ENCODE results near the gene SEM1.
A peak's percentile ranks its signal among the peaks of the same experiment; 100 is the strongest.

Gene SEM1

GRCh38 chr7:96734343-96734742 is 24.7 kb upstream of the SEM1 start:
- no peaks in the 10 kb centered on the region for H3K9me3 ChIP-seq (replicated peaks in 1 of 2; ENCODE audit: control insufficient read depth in 2 of 2, insufficient read depth in 1 of 2, low read depth in 1 of 2, low read length in 2 of 2)
- H2BK15ac ChIP-seq (ENCODE audit: low read length): no peak overlapping the region
- H3K4me1 ChIP-seq (ENCODE audit: control insufficient read depth in 2 of 2, insufficient read depth in 1 of 2, low read depth in 1 of 2, low read length in 2 of 2): no peaks in the 10 kb centered on the region
- no peak for DNase-seq (ENCODE audit: low spot score)
- no peak overlapping the region for H3K4me2 ChIP-seq (ENCODE audit: insufficient read depth, low read length, poor library complexity, severe bottlenecking)
- H3K27ac ChIP-seq (replicated peaks; ENCODE audit: low read length): no peak overlapping the region
- H2BK12ac ChIP-seq (ENCODE audit: low read length): no peak overlapping the region
- no peak overlapping the region for H4K91ac ChIP-seq (ENCODE audit: low read depth, low read length, poor library complexity)
- WGBS, 2 donors (ENCODE audit: extremely low coverage in 2 of 2, insufficient read length in 2 of 2, insufficient replicate concordance in 1 of 2): no CpG with 5 or more reads among the region's 2 CpGs
- H2AFZ ChIP-seq (ENCODE audit: low read length): no peak overlapping the region
- no peak overlapping the region for H3K4ac ChIP-seq (ENCODE audit: low read length)
- H2BK5ac ChIP-seq (ENCODE audit: low read length): no peak overlapping the region
- no peaks in the 10 kb centered on the region for H3K79me1 ChIP-seq (ENCODE audit: low read depth, low read length)
- H3K27me3 ChIP-seq (ENCODE audit: control insufficient read depth in 3 of 3, insufficient read depth in 3 of 3, low read depth in 1 of 3, low read length in 3 of 3): peaks cover 0 to 17% (median 0%) of the 10 kb centered on the region in 3 experiments
- H3K14ac ChIP-seq (ENCODE audit: low read length): no peak overlapping the region
- no peak overlapping the region for H2AK5ac ChIP-seq (ENCODE audit: low read depth, low read length)
- H3K4me3 ChIP-seq (ENCODE audit: low read length in 2 of 2): no peak overlapping the region
- H4K8ac ChIP-seq (ENCODE audit: low read depth, low read length): no peak overlapping the region
- no peak overlapping the region for H3K9ac ChIP-seq (ENCODE audit: low read depth, low read length, poor library complexity)
- H3K23ac ChIP-seq (ENCODE audit: low read depth, low read length, poor library complexity): no peak overlapping the region
- H3K36me3 ChIP-seq (replicated peaks in 1 of 2; ENCODE audit: control insufficient read depth in 2 of 2, insufficient read depth in 2 of 2, low read length in 2 of 2): no peaks in the 10 kb centered on the region
- H2BK120ac ChIP-seq (ENCODE audit: low read depth, low read length): no peak overlapping the region
- H3K18ac ChIP-seq (ENCODE audit: low read length): no peak overlapping the region

- H3K4me2 ChIP-seq (ENCODE audit: insufficient read depth, low read length, poor library complexity, severe bottlenecking): no peak overlapping the region
- H2AFZ ChIP-seq (ENCODE audit: low read length): no peak overlapping the region
- H3K18ac ChIP-seq (ENCODE audit: low read length): no peak overlapping the region
- no peak overlapping the region for H2BK15ac ChIP-seq (ENCODE audit: low read length)
- no peak overlapping the region for H3K27ac ChIP-seq (replicated peaks; ENCODE audit: low read length)
- H3K4ac ChIP-seq (ENCODE audit: low read length): no peak overlapping the region
- H3K27me3 ChIP-seq (ENCODE audit: control insufficient read depth in 3 of 3, insufficient read depth in 3 of 3, low read depth in 1 of 3, low read length in 3 of 3): no peaks in the 10 kb centered on the region
- DNase-seq (ENCODE audit: low spot score): no peak
- WGBS, 2 donors (ENCODE audit: extremely low coverage in 2 of 2, insufficient read length in 2 of 2, insufficient replicate concordance in 1 of 2): no CpG with 5 or more reads among the region's 2 CpGs
- no peaks in the 10 kb centered on the region for H3K79me1 ChIP-seq (ENCODE audit: low read depth, low read length)
- no peak overlapping the region for H4K91ac ChIP-seq (ENCODE audit: low read depth, low read length, poor library complexity)
- no peak overlapping the region for H3K4me3 ChIP-seq (ENCODE audit: low read length in 2 of 2)
- H2BK120ac ChIP-seq (ENCODE audit: low read depth, low read length): no peak overlapping the region
- H3K4me1 ChIP-seq (ENCODE audit: control insufficient read depth in 2 of 2, insufficient read depth in 1 of 2, low read depth in 1 of 2, low read length in 2 of 2): peaks cover 0 to 3% of the 10 kb centered on the region in 2 donors
- no peak overlapping the region for H3K14ac ChIP-seq (ENCODE audit: low read length)
- no peak overlapping the region for H2AK5ac ChIP-seq (ENCODE audit: low read depth, low read length)
- H2BK12ac ChIP-seq (ENCODE audit: low read length): no peak overlapping the region
- no peak overlapping the region for H3K23ac ChIP-seq (ENCODE audit: low read depth, low read length, poor library complexity)
- no peak overlapping the region for H4K8ac ChIP-seq (ENCODE audit: low read depth, low read length)
- H3K36me3 ChIP-seq (replicated peaks in 1 of 2; ENCODE audit: control insufficient read depth in 2 of 2, insufficient read depth in 2 of 2, low read length in 2 of 2): no peaks in the 10 kb centered on the region
- no peak overlapping the region for H3K9ac ChIP-seq (ENCODE audit: low read depth, low read length, poor library complexity)
- H3K9me3 ChIP-seq (replicated peaks in 1 of 2; ENCODE audit: control insufficient read depth in 2 of 2, insufficient read depth in 1 of 2, low read depth in 1 of 2, low read length in 2 of 2): no peaks in the 10 kb centered on the region
- no peak overlapping the region for H2BK5ac ChIP-seq (ENCODE audit: low read length)
Measured at GRCh38 chr7:96729820-96730219, 20.2 kb upstream of the SEM1 start.

GRCh38 chr7:96728139-96728538 is 18.5 kb upstream of the SEM1 start:
- H3K9me3 ChIP-seq (replicated peaks in 1 of 2; ENCODE audit: control insufficient read depth in 2 of 2, insufficient read depth in 1 of 2, low read depth in 1 of 2, low read length in 2 of 2): no peaks in the 10 kb centered on the region
- WGBS, 2 donors (ENCODE audit: extremely low coverage in 2 of 2, insufficient read length in 2 of 2, insufficient replicate concordance in 1 of 2): no CpG with 5 or more reads among the region's 4 CpGs
- H3K27me3 ChIP-seq (ENCODE audit: control insufficient read depth in 3 of 3, insufficient read depth in 3 of 3, low read depth in 1 of 3, low read length in 3 of 3): no peaks in the 10 kb centered on the region
- no peak overlapping the region for H2BK12ac ChIP-seq (ENCODE audit: low read length)
- no peak overlapping the region for H3K23ac ChIP-seq (ENCODE audit: low read depth, low read length, poor library complexity)
- no peak overlapping the region for H2AK5ac ChIP-seq (ENCODE audit: low read depth, low read length)
- H4K8ac ChIP-seq (ENCODE audit: low read depth, low read length): peak overlapping the region; percentile 86
- no peak overlapping the region for H3K4me2 ChIP-seq (ENCODE audit: insufficient read depth, low read length, poor library complexity, severe bottlenecking)
- no peak overlapping the region for H2BK120ac ChIP-seq (ENCODE audit: low read depth, low read length)
- H2BK5ac ChIP-seq (ENCODE audit: low read length): no peak overlapping the region
- no peak overlapping the region for H4K91ac ChIP-seq (ENCODE audit: low read depth, low read length, poor library complexity)
- H3K18ac ChIP-seq (ENCODE audit: low read length): no peak overlapping the region
- H2BK15ac ChIP-seq (ENCODE audit: low read length): no peak overlapping the region
- no peak overlapping the region for H3K4me3 ChIP-seq (ENCODE audit: low read length in 2 of 2)
- H3K79me1 ChIP-seq (ENCODE audit: low read depth, low read length): no peaks in the 10 kb centered on the region
- no peak overlapping the region for H3K9ac ChIP-seq (ENCODE audit: low read depth, low read length, poor library complexity)
- no peak overlapping the region for H3K27ac ChIP-seq (replicated peaks; ENCODE audit: low read length)
- no peak overlapping the region for H2AFZ ChIP-seq (ENCODE audit: low read length)
- H3K36me3 ChIP-seq (replicated peaks in 1 of 2; ENCODE audit: control insufficient read depth in 2 of 2, insufficient read depth in 2 of 2, low read length in 2 of 2): no peaks in the 10 kb centered on the region
- H3K4ac ChIP-seq (ENCODE audit: low read length): no peak overlapping the region
- peaks cover 0 to 3% of the 10 kb centered on the region in 2 donors for H3K4me1 ChIP-seq (ENCODE audit: control insufficient read depth in 2 of 2, insufficient read depth in 1 of 2, low read depth in 1 of 2, low read length in 2 of 2)
- H3K14ac ChIP-seq (ENCODE audit: low read length): no peak overlapping the region
- DNase-seq (ENCODE audit: low spot score): no peak

- H3K23ac ChIP-seq (ENCODE audit: low read depth, low read length, poor library complexity): no peak overlapping the region
- H3K18ac ChIP-seq (ENCODE audit: low read length): no peak overlapping the region
- no peak overlapping the region for H3K14ac ChIP-seq (ENCODE audit: low read length)
- no peaks in the 10 kb centered on the region for H3K79me1 ChIP-seq (ENCODE audit: low read depth, low read length)
- no peak for DNase-seq (ENCODE audit: low spot score)
- no CpG with 5 or more reads among the region's 3 CpGs for WGBS, 2 donors (ENCODE audit: extremely low coverage in 2 of 2, insufficient read length in 2 of 2, insufficient replicate concordance in 1 of 2)
- no peak overlapping the region for H2BK15ac ChIP-seq (ENCODE audit: low read length)
- H3K4me1 ChIP-seq (ENCODE audit: control insufficient read depth in 2 of 2, insufficient read depth in 1 of 2, low read depth in 1 of 2, low read length in 2 of 2): peaks cover 0 to 3% of the 10 kb centered on the region in 2 donors
- no peak overlapping the region for H4K91ac ChIP-seq (ENCODE audit: low read depth, low read length, poor library complexity)
- no peaks in the 10 kb centered on the region for H3K27me3 ChIP-seq (ENCODE audit: control insufficient read depth in 3 of 3, insufficient read depth in 3 of 3, low read depth in 1 of 3, low read length in 3 of 3)
- H2BK12ac ChIP-seq (ENCODE audit: low read length): no peak overlapping the region
- H2AK5ac ChIP-seq (ENCODE audit: low read depth, low read length): no peak overlapping the region
- H4K8ac ChIP-seq (ENCODE audit: low read depth, low read length): no peak overlapping the region
- peak overlapping the region; percentile 53 for H2AFZ ChIP-seq (ENCODE audit: low read length)
- H3K4me3 ChIP-seq (ENCODE audit: low read length in 2 of 2): no peak overlapping the region
- H3K4ac ChIP-seq (ENCODE audit: low read length): no peak overlapping the region
- H3K9ac ChIP-seq (ENCODE audit: low read depth, low read length, poor library complexity): no peak overlapping the region
- H3K27ac ChIP-seq (replicated peaks; ENCODE audit: low read length): no peak overlapping the region
- no peaks in the 10 kb centered on the region for H3K36me3 ChIP-seq (replicated peaks in 1 of 2; ENCODE audit: control insufficient read depth in 2 of 2, insufficient read depth in 2 of 2, low read length in 2 of 2)
- H3K9me3 ChIP-seq (replicated peaks in 1 of 2; ENCODE audit: control insufficient read depth in 2 of 2, insufficient read depth in 1 of 2, low read depth in 1 of 2, low read length in 2 of 2): no peaks in the 10 kb centered on the region
- H2BK120ac ChIP-seq (ENCODE audit: low read depth, low read length): no peak overlapping the region
- H2BK5ac ChIP-seq (ENCODE audit: low read length): no peak overlapping the region
- H3K4me2 ChIP-seq (ENCODE audit: insufficient read depth, low read length, poor library complexity, severe bottlenecking): no peak overlapping the region
Measured at GRCh38 chr7:96727534-96728088, 18.0 kb upstream of the SEM1 start.

All from neuronal stem cell (in vitro differentiated cells).